CD4-positive, alpha-beta T cell (primary cell): ENCODE data around the gene ACAD10. TPM values are rescaled to one million over a fixed set of nuclear protein-coding genes. Genes with fewer than 3 reads are reported as not detected.

Source experiments
- ATAC-seq: fragments of 200-7000 bp; cut with Tn5 transposase; one replicate; pipeline ENCODE4 v1.10.0; 2022; ENCODE audit warnings: mild to moderate bottlenecking; ENCODE audit not compliant: poor library complexity
- CTCF ChIA-PET: fragments of 350-600 bp; sonication (Branson Sonifier 250); formaldehyde crosslinking; loops from one replicate; lab custom pipeline; 2021; ENCODE audit warnings: antibody characterized with exemption, inconsistent platforms; lab: Charles Lee
- POLR2A ChIA-PET: fragments of 350-600 bp; sonication (Branson Sonifier 250); formaldehyde crosslinking; loops from one replicate; lab custom pipeline; 2021; ENCODE audit warnings: antibody characterized with exemption, inconsistent platforms; lab: Charles Lee
- DNase-seq, 14 experiments: peaks; one replicate each; pipeline ENCODE4 v3.0.0-alpha.2; 2013 to 2020; ENCODE audit warnings: mixed read lengths in 2 of 14
- H3K27ac ChIP-seq, 2 donors: one replicate each; pipeline versions ENCODE4 v1.5.1 to v1.7.0; 2013; ENCODE audit warnings: low read length in 2 of 2, low read depth in 1 of 2, mild to moderate bottlenecking in 1 of 2
- H3K27me3 ChIP-seq, 2 experiments: 1 replicate in 1 of 2; 2 replicates in 1 of 2; pipeline versions ENCODE4 v1.6.1 to v1.7.0; 2013; ENCODE audit warnings: low read length in 2 of 2, control low read depth in 1 of 2, mild to moderate bottlenecking in 1 of 2, moderate library complexity in 1 of 2; ENCODE audit not compliant: insufficient read depth in 2 of 2, control insufficient read depth in 1 of 2
- H3K36me3 ChIP-seq: one replicate; pipeline ENCODE4 v1.6.1; 2013; ENCODE audit warnings: low read length, control low read depth; ENCODE audit not compliant: insufficient read depth
- H3K4me1 ChIP-seq: one replicate; pipeline ENCODE4 v1.6.1; 2013; ENCODE audit warnings: low read length, control low read depth; ENCODE audit not compliant: insufficient read depth
- H3K4me3 ChIP-seq: one replicate; pipeline ENCODE4 v1.5.1; 2013; ENCODE audit warnings: mild to moderate bottlenecking, low read length, moderate library complexity
- H3K9me3 ChIP-seq, 2 experiments: 1 replicate in 1 of 2; 2 replicates in 1 of 2; pipeline versions ENCODE4 v1.6.1 to v1.7.0; 2013; ENCODE audit warnings: low read length in 2 of 2, mild to moderate bottlenecking in 2 of 2, control low read depth in 1 of 2, moderate library complexity in 1 of 2; ENCODE audit not compliant: control insufficient read depth in 1 of 2, insufficient read depth in 1 of 2
- H3K27ac Mint-ChIP-seq: one replicate; pipeline ENCODE4 v1.8.0; 2020; ENCODE audit warnings: mixed read lengths
- H3K27me3 Mint-ChIP-seq: one replicate; pipeline ENCODE4 v1.8.0; 2021; ENCODE audit warnings: mixed read lengths
- H3K36me3 Mint-ChIP-seq: one replicate; pipeline ENCODE4 v1.8.0; 2021; ENCODE audit warnings: low read depth, mixed read lengths
- H3K4me1 Mint-ChIP-seq: one replicate; pipeline ENCODE4 v1.8.0; 2021; ENCODE audit warnings: low read depth, mixed read lengths
- H3K4me3 Mint-ChIP-seq: one replicate; pipeline ENCODE4 v1.8.0; 2020; ENCODE audit warnings: mild to moderate bottlenecking, mixed read lengths
- H3K9me3 Mint-ChIP-seq: one replicate; pipeline ENCODE4 v1.8.0; 2020; ENCODE audit warnings: mixed read lengths
- CTCF ChIP-seq: fragments of 200-600 bp; IDR thresholded peaks from one replicate; pipeline ENCODE4 v1.8.0; 2022; ENCODE audit warnings: antibody characterized with exemption, mild to moderate bottlenecking
- intact Hi-C, 2 experiments: fragments of 100-400 bp; cut with DNase I in 1 of 2; cut with micrococcal nuclease in 1 of 2; formaldehyde crosslinking; loops; one replicate each; pipeline versions ENCODE4 v1.15.1 to v1.9.0; 2023 to 2025; cut with DNase I, micrococcal nuclease
- total RNA-seq, 174 experiments: library from RNA in 2 of 174; stranded (reverse) in 2 of 174; gene quantifications; one replicate each; pipeline ENCODE4 v1.2.3 and lab custom pipeline; 2021 to 2026

Gene ACAD10
- total RNA-seq, 2 experiments from 2014 or later: 15.8 to 17.4 TPM

GRCh38 chr12:111768159-111768895 is 82.5 kb downstream of the ACAD10 start:
- Mint-ChIP-seq H3K27ac (no peak overlapping the region), H3K9me3 (no peaks in the 10 kb centered on the region), H3K36me3 (no peaks in the 10 kb centered on the region), H3K4me3 (no peak overlapping the region), H3K27me3 (peaks cover 35% of the 10 kb centered on the region), H3K4me1 (peaks cover 12% of the 10 kb centered on the region)
- ChIA-PET POLR2A (interaction anchor here (0.9 kb wide), 1 partner anchor 45 kb away, joined by 3 read pairs; no protein-coding TSS in a partner anchor), CTCF (no interaction called here)
- Histone ChIP-seq H3K9me3 (peaks cover 0 to 13% of the 10 kb centered on the region in 2 experiments), H3K27ac (no peak overlapping the region), H3K4me1 (peaks cover 12% of the 10 kb centered on the region), H3K27me3 (peaks cover 18 to 33% of the 10 kb centered on the region in 2 experiments), H3K4me3 (no peak overlapping the region), H3K36me3 (no peaks in the 10 kb centered on the region)
- ATAC-seq: no peak
- TF ChIP-seq CTCF: no peak
- intact Hi-C loops: no loop called here
- DNase-seq: no peak

GRCh38 chr12:111769599-111769998 is 83.7 kb downstream of the ACAD10 start:
- Histone ChIP-seq H3K9me3 (peaks cover 0 to 13% of the 10 kb centered on the region in 2 experiments), H3K27ac (no peak overlapping the region), H3K4me3 (no peak overlapping the region), H3K27me3 (peaks cover 18 to 25% of the 10 kb centered on the region in 2 experiments), H3K36me3 (no peaks in the 10 kb centered on the region), H3K4me1 (peaks cover 12% of the 10 kb centered on the region)
- no peak for ATAC-seq
- H3K27ac Mint-ChIP-seq: no peak overlapping the region
- H3K4me3 Mint-ChIP-seq: no peak overlapping the region
- CTCF ChIA-PET: interaction anchor here (0.7 kb wide), 1 partner anchor 25 kb away, joined by 3 read pairs; no protein-coding TSS in a partner anchor
- intact Hi-C loops: no loop called here
- H3K27me3 Mint-ChIP-seq: peaks cover 23% of the 10 kb centered on the region
- peaks cover 12% of the 10 kb centered on the region for H3K4me1 Mint-ChIP-seq
- TF ChIP-seq CTCF: no peak
- DNase-seq: no peak
- H3K36me3 Mint-ChIP-seq: no peaks in the 10 kb centered on the region
- POLR2A ChIA-PET: no interaction called here
- no peaks in the 10 kb centered on the region for H3K9me3 Mint-ChIP-seq

- no peak for TF ChIP-seq CTCF
- Histone ChIP-seq H3K4me1 (peaks cover 10% of the 10 kb centered on the region), H3K4me3 (no peak overlapping the region), H3K27me3 (peaks cover 0 to 3% of the 10 kb centered on the region in 2 experiments), H3K9me3 (no peaks in the 10 kb centered on the region), H3K27ac (no peak overlapping the region), H3K36me3 (no peaks in the 10 kb centered on the region)
- ChIA-PET POLR2A (no interaction called here), CTCF (no interaction called here)
- intact Hi-C loops: no loop called here
- no peak for ATAC-seq
- Mint-ChIP-seq H3K4me3 (no peak overlapping the region), H3K4me1 (no peaks in the 10 kb centered on the region), H3K27me3 (no peaks in the 10 kb centered on the region), H3K9me3 (no peaks in the 10 kb centered on the region), H3K36me3 (no peaks in the 10 kb centered on the region), H3K27ac (no peak overlapping the region)
- peak in 3 of 14 experiments; percentile 4 to 58 (median 57) for DNase-seq
Measured at GRCh38 chr12:111773801-111774551, 88.1 kb downstream of the ACAD10 start.
